Spinal cord (tissue), 10 donors: ENCODE data around the gene CHRND. TPM values are rescaled to one million over a fixed set of nuclear protein-coding genes. Genes with fewer than 3 reads are reported as not detected.

Experiments used
- DNase-seq, 6 donors: peaks; one replicate each; pipeline versions ENCODE4 v3.0.0 to v3.0.0-alpha.2; 2013 to 2015; ENCODE audit warnings: low spot score in 6 of 6, low read depth in 4 of 6
- H3K27ac ChIP-seq: one replicate; pipeline ENCODE4 v1.5.1; 2013; ENCODE audit warnings: low read depth, low read length, control low read depth
- H3K27me3 ChIP-seq: one replicate; pipeline ENCODE4 v1.6.1; 2013; ENCODE audit warnings: low read length; ENCODE audit not compliant: control insufficient read depth, insufficient read depth
- H3K36me3 ChIP-seq: one replicate; pipeline ENCODE4 v1.6.1; 2013; ENCODE audit warnings: low read length; ENCODE audit not compliant: control insufficient read depth, insufficient read depth
- H3K4me1 ChIP-seq: one replicate; pipeline ENCODE4 v1.6.1; 2013; ENCODE audit warnings: low read length; ENCODE audit not compliant: control insufficient read depth, insufficient read depth
- H3K4me3 ChIP-seq: one replicate; pipeline ENCODE4 v1.5.1; 2013; ENCODE audit warnings: low read depth, low read length, control low read depth
- H3K9me3 ChIP-seq: one replicate; pipeline ENCODE4 v1.6.1; 2013; ENCODE audit warnings: low read length; ENCODE audit not compliant: control insufficient read depth, insufficient read depth
- WGBS: methylation state at CpG from one replicate; pipeline ENCODE4 v1.1.5; 2013; ENCODE audit warnings: missing lambda C conversion rate; ENCODE audit not compliant: insufficient coverage; 5-methylcytosine and 5-hydroxymethylcytosine counted together
- polyA plus RNA-seq, 2 donors: library from polyadenylated mRNA; unstranded; fragments of 120-200 nt; gene quantifications; one replicate each; pipeline ENCODE4 v1.2.1, GENCODE V29; 2013; ENCODE audit not compliant: insufficient read length in 2 of 2
- total RNA-seq, 2 donors: library from RNA; depleted of rRNA in 1 of 2; stranded (reverse); fragments of 120-200 nt in 1 of 2; fragments of >200 nt in 1 of 2; gene quantifications; one replicate each; pipeline versions ENCODE4 v1.2.3 to v1.2.4, GENCODE V29; 2013 to 2014
- donor health status: healthy.

Gene CHRND
- total and polyA plus RNA-seq, 4 donors = 0.10 to 0.74 (median 0.28) TPM

- Histone ChIP-seq H3K36me3 (peaks cover 6% of the 10 kb centered on the region), H3K9me3 (no peaks in the 10 kb centered on the region), H3K4me1 (peaks cover 31% of the 10 kb centered on the region), H3K27me3 (peaks cover 49% of the 10 kb centered on the region), H3K4me3 (no peak overlapping the region), H3K27ac (no peak overlapping the region)
- 23% methylated on average over 13 of the region's 16 CpGs for WGBS
- no peak for DNase-seq
Observed at GRCh38 chr2:232488097-232488711, 37.8 kb upstream of the CHRND start.

GRCh38 chr2:232488721-232489300 is 37.1 kb upstream of the CHRND start:
- WGBS = 76% methylated on average over 3 of the region's 5 CpGs
- Histone ChIP-seq H3K27ac (no peak overlapping the region), H3K4me1 (peaks cover 31% of the 10 kb centered on the region), H3K9me3 (no peaks in the 10 kb centered on the region), H3K4me3 (no peak overlapping the region), H3K27me3 (peaks cover 44% of the 10 kb centered on the region), H3K36me3 (peaks cover 2% of the 10 kb centered on the region)
- no peak for DNase-seq

- DNase-seq = no peak
- peaks cover 36% of the 10 kb centered on the region for H3K27me3 ChIP-seq
Observed at GRCh38 chr2:232489516-232490220, 36.3 kb upstream of the CHRND start.

GRCh38 chr2:232490221-232491138 is 35.5 kb upstream of the CHRND start:
- 86% methylated on average over 21 of the region's 30 CpGs for WGBS
- DNase-seq = peak in 1 of 6 donors; percentile 56

More at GRCh38 chr2:232489516-232490220, 36.3 kb upstream of the CHRND start:
- H3K9me3 ChIP-seq = no peaks in the 10 kb centered on the region
- no peak overlapping the region for H3K4me3 ChIP-seq
- H3K27ac ChIP-seq = no peak overlapping the region
- no peaks in the 10 kb centered on the region for H3K36me3 ChIP-seq
- WGBS = 37% methylated on average over 8 of the region's 9 CpGs
- peaks cover 36% of the 10 kb centered on the region for H3K4me1 ChIP-seq

GRCh38 chr2:232491139-232491780 is 34.7 kb upstream of the CHRND start:
- Histone ChIP-seq H3K4me1 (peaks cover 28% of the 10 kb centered on the region), H3K9me3 (no peaks in the 10 kb centered on the region), H3K27ac (no peak overlapping the region), H3K27me3 (peaks cover 20% of the 10 kb centered on the region), H3K4me3 (no peak overlapping the region), H3K36me3 (no peaks in the 10 kb centered on the region)
- DNase-seq = no peak
- 91% methylated on average over 12 of the region's 12 CpGs for WGBS

More at GRCh38 chr2:232490221-232491138, 35.5 kb upstream of the CHRND start:
- Histone ChIP-seq H3K27me3 (peaks cover 27% of the 10 kb centered on the region), H3K36me3 (no peaks in the 10 kb centered on the region), H3K27ac (no peak overlapping the region), H3K4me1 (peaks cover 33% of the 10 kb centered on the region), H3K4me3 (no peak overlapping the region), H3K9me3 (no peaks in the 10 kb centered on the region)

- H3K27me3 ChIP-seq = peaks cover 12% of the 10 kb centered on the region
- H3K4me1 ChIP-seq = peaks cover 27% of the 10 kb centered on the region
- H3K4me3 ChIP-seq = no peak overlapping the region
- H3K27ac ChIP-seq = no peak overlapping the region
- H3K36me3 ChIP-seq = no peaks in the 10 kb centered on the region
- WGBS = 94% methylated on average over 3 of the region's 8 CpGs
- no peak for DNase-seq
- no peaks in the 10 kb centered on the region for H3K9me3 ChIP-seq
Observed at GRCh38 chr2:232492236-232492848, 33.6 kb upstream of the CHRND start.

GRCh38 chr2:232492963-232493700 is 32.8 kb upstream of the CHRND start:
- peaks cover 27% of the 10 kb centered on the region for H3K4me1 ChIP-seq
- DNase-seq = no peak
- H3K36me3 ChIP-seq = no peaks in the 10 kb centered on the region
- H3K9me3 ChIP-seq = no peaks in the 10 kb centered on the region
- no peak overlapping the region for H3K4me3 ChIP-seq
- WGBS = 89% methylated on average over 18 of the region's 24 CpGs
- no peak overlapping the region for H3K27ac ChIP-seq
- peaks cover 9% of the 10 kb centered on the region for H3K27me3 ChIP-seq

- H3K27me3 ChIP-seq = peaks cover 4% of the 10 kb centered on the region
- H3K9me3 ChIP-seq = no peaks in the 10 kb centered on the region
- H3K4me3 ChIP-seq = no peak overlapping the region
- peaks cover 23% of the 10 kb centered on the region for H3K4me1 ChIP-seq
- no peak overlapping the region for H3K27ac ChIP-seq
- peak in 1 of 6 donors; percentile 54 for DNase-seq
- no peaks in the 10 kb centered on the region for H3K36me3 ChIP-seq
- WGBS = 68% methylated on average over 8 of the region's 10 CpGs
Observed at GRCh38 chr2:232493701-232494474, 32.1 kb upstream of the CHRND start.
